Hepatocyte (in vitro differentiated cells): ENCODE results near the gene ELK4.

ENCODE experiments used
- CTCF ChIP-seq: fragments of 200-600 bp; sonication (generic); IDR thresholded peaks from 2 replicates; pipeline ENCODE4 v1.5.1; 2016; ENCODE audit warnings: antibody characterized with exemption, mild to moderate bottlenecking; ENCODE audit not compliant: poor library complexity
- EZH2 ChIP-seq: fragments of 200-600 bp; sonication (generic); IDR thresholded peaks from 2 replicates; pipeline ENCODE4 v1.6.1; 2016; ENCODE audit warnings: antibody characterized with exemption, mild to moderate bottlenecking, borderline replicate concordance

DNA sequence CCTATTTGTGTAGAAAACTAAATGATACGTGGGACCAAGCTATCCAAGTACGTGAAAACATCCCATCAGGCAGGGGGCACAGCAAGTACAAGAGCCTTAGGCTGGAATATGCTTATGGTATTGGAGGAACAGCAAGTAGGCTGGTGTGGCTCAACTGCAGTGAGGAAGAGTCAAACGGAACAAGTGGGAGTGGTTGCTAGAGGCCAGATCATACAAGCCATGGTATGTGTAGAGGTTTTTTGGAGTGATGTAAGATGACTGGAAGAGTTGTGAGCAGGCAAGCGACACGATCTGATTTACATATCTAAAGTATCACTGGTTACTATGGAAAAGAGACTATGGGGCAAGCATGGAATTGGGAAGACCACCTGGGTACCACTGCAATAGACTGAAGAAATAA is 27.8 kb downstream of the ELK4 start:
- TF ChIP-seq CTCF (no peak), EZH2 (no peak)
